Caco-2 (cell line): Measurements from ENCODE around the gene GABPA. TPM values are rescaled to one million over a fixed set of nuclear protein-coding genes. Genes with fewer than 3 reads are reported as not detected.

Experiments used
- BruUV-seq: library from RNA; stranded (reverse); fragments of 400-500 nt; replicated peaks from 2 replicates; lab custom pipeline; 2021; lab: Mats Ljungman, UMichigan
- CTCF ChIA-PET: fragments of 300-600 bp; sonication (Branson Sonifier 250); formaldehyde crosslinking; loops from one replicate; lab custom pipeline; 2022; ENCODE audit warnings: antibody characterized with exemption; lab: Charles Lee
- POLR2A ChIA-PET: fragments of 300-600 bp; sonication (Branson Sonifier 250); formaldehyde crosslinking; loops from one replicate; lab custom pipeline; 2022; ENCODE audit warnings: antibody characterized with exemption; lab: Charles Lee
- DNase-seq, 2 experiments: peaks; one replicate each; pipeline versions ENCODE4 v3.0.0 to v3.0.0-alpha.2; 2020 to 2022
- H3K27me3 ChIP-seq: replicated peaks from 2 replicates; pipeline ENCODE4 v1.6.0; 2011; ENCODE audit warnings: low read length; ENCODE audit not compliant: control insufficient read depth, insufficient read depth
- H3K36me3 ChIP-seq: 2 replicates; pipeline ENCODE4 v1.5.1; 2011; ENCODE audit warnings: low read length; ENCODE audit not compliant: control insufficient read depth, insufficient read depth
- H3K4me1 ChIP-seq: fragments of 250-450 bp; sonication (Bioruptor Pico); 2 replicates; pipeline ENCODE4 v1.5.1; 2020; ENCODE audit warnings: mild to moderate bottlenecking
- H3K4me3 ChIP-seq: 2 replicates; pipeline ENCODE4 v1.5.1; 2011; ENCODE audit warnings: low read depth, mild to moderate bottlenecking, control low read depth, low read length
- H3K9me3 ChIP-seq: fragments of 250-450 bp; sonication (Bioruptor Pico); 2 replicates; pipeline ENCODE4 v1.5.1; 2020; ENCODE audit warnings: mild to moderate bottlenecking, moderate library complexity
- H3K27ac Mint-ChIP-seq: one replicate; pipeline ENCODE4 v1.8.0; 2022; ENCODE audit warnings: mixed read lengths; ENCODE audit not compliant: unreplicated experiment
- H3K27me3 Mint-ChIP-seq: one replicate; pipeline ENCODE4 v1.8.0; 2022; ENCODE audit warnings: mixed read lengths; ENCODE audit not compliant: insufficient read depth, unreplicated experiment
- H3K36me3 Mint-ChIP-seq: one replicate; pipeline ENCODE4 v1.8.0; 2022; ENCODE audit warnings: mild to moderate bottlenecking, mixed read lengths; ENCODE audit not compliant: insufficient read depth, unreplicated experiment
- H3K4me1 Mint-ChIP-seq: one replicate; pipeline ENCODE4 v1.8.0; 2022; ENCODE audit warnings: low read depth, mixed read lengths; ENCODE audit not compliant: unreplicated experiment
- H3K4me3 Mint-ChIP-seq: one replicate; pipeline ENCODE4 v1.8.0; 2022; ENCODE audit warnings: mild to moderate bottlenecking, moderate library complexity, mixed read lengths; ENCODE audit not compliant: unreplicated experiment
- H3K9me3 Mint-ChIP-seq: one replicate; pipeline ENCODE4 v1.8.0; 2022; ENCODE audit warnings: mixed read lengths; ENCODE audit not compliant: unreplicated experiment
- CTCF ChIP-seq, 2 experiments: fragments of 200-600 bp in 1 of 2; IDR thresholded peaks; 1 replicate in 1 of 2; 2 replicates in 1 of 2; pipeline versions ENCODE4 v1.5.1 to v1.8.0; 2011 to 2022; ENCODE audit warnings: antibody characterized with exemption in 1 of 2, control low read depth in 1 of 2, inconsistent platforms in 1 of 2, low read depth in 1 of 2, low read length in 1 of 2, mild to moderate bottlenecking in 1 of 2, moderate library complexity in 1 of 2; ENCODE audit not compliant: insufficient read depth in 1 of 2, severe bottlenecking in 1 of 2, unreplicated experiment in 1 of 2
- intact Hi-C: fragments of 100-400 bp; cut with micrococcal nuclease; formaldehyde crosslinking; loops from one replicate; pipeline ENCODE4 v1.10.0; 2022; ENCODE audit not compliant: unreplicated experiment
- total RNA-seq: library from RNA; stranded (reverse); gene quantifications from 2 replicates; pipeline ENCODE4 v1.2.3, GENCODE V29; 2022

The GABPA gene
- total RNA-seq, 1 experiment from 2014 or later, result 17.4 TPM

- POLR2A ChIA-PET, result no interaction called here
Observed at GRCh38 chr21:25788677-25789076, 53.9 kb downstream of the GABPA start.

GRCh38 chr21:25790122-25790877, 55.5 kb downstream of the GABPA start:
- Mint-ChIP-seq H3K27me3 (peaks cover 3% of the 10 kb centered on the region), H3K27ac (peak overlapping the region; percentile 46), H3K4me1 (no peaks in the 10 kb centered on the region), H3K36me3 (no peaks in the 10 kb centered on the region), H3K9me3 (no peaks in the 10 kb centered on the region), H3K4me3 (peak overlapping the region; percentile 77)
- Histone ChIP-seq H3K9me3 (no peaks in the 10 kb centered on the region), H3K4me1 (no peaks in the 10 kb centered on the region; the same call in 1 of the 2 replicates), H3K4me3 (peak overlapping the region; percentile 37), H3K27me3 (no peaks in the 10 kb centered on the region), H3K36me3 (no peaks in the 10 kb centered on the region)
- TF ChIP-seq CTCF (IDR thresholded peaks at IDR 0.05; ENCODE audit: insufficient read depth in 1 of 2, low read depth in 1 of 2, low read length in 1 of 2, severe bottlenecking in 1 of 2, unreplicated experiment in 1 of 2), result peak; percentile 49 to 50
- ChIA-PET CTCF (interaction anchor here (1.6 kb wide), 1 partner anchor 11 kb away, joined by 7 read pairs; no protein-coding TSS in a partner anchor), POLR2A (no interaction called here)
- intact Hi-C loops, result loop anchor here (1.0 to 10.0 kb wide), 3 partner anchors 11 to 925 kb away; no protein-coding TSS in a partner anchor
- no TSS peak for BruUV-seq
- DNase-seq, result peak in 1 of 2 experiments; percentile 21

More at GRCh38 chr21:25788677-25789076, 53.9 kb downstream of the GABPA start:
- Mint-ChIP-seq H3K27me3 (peaks cover 4% of the 10 kb centered on the region), H3K36me3 (no peaks in the 10 kb centered on the region), H3K4me3 (no peak overlapping the region), H3K4me1 (no peaks in the 10 kb centered on the region), H3K27ac (no peak overlapping the region), H3K9me3 (no peaks in the 10 kb centered on the region)
- CTCF ChIA-PET, result no interaction called here
- no peak for DNase-seq
- no peaks in the 10 kb centered on the region for H3K36me3 ChIP-seq
- H3K27me3 ChIP-seq, result no peaks in the 10 kb centered on the region
- no TSS peak for BruUV-seq
- H3K9me3 ChIP-seq, result no peaks in the 10 kb centered on the region
- no peaks in the 10 kb centered on the region; the same call in 1 of the 2 replicates for H3K4me1 ChIP-seq
- intact Hi-C loops, result no loop called here
- no peak overlapping the region for H3K4me3 ChIP-seq
- no peak for TF ChIP-seq CTCF (IDR thresholded peaks at IDR 0.05; ENCODE audit: insufficient read depth in 1 of 2, low read depth in 1 of 2, low read length in 1 of 2, severe bottlenecking in 1 of 2, unreplicated experiment in 1 of 2)

GRCh38 chr21:25790878-25791204, 56.1 kb downstream of the GABPA start:
- peak overlapping the region; percentile 77 for H3K4me3 Mint-ChIP-seq
- Histone ChIP-seq H3K4me3 (peak overlapping the region; percentile 37; the same call in 1 of the 2 replicates), H3K27me3 (no peaks in the 10 kb centered on the region), H3K9me3 (no peaks in the 10 kb centered on the region), H3K4me1 (no peaks in the 10 kb centered on the region; the same call in 1 of the 2 replicates), H3K36me3 (no peaks in the 10 kb centered on the region)
- intact Hi-C loops, result loop anchor here (1.0 to 10.0 kb wide), 3 partner anchors 10 to 924 kb away; no protein-coding TSS in a partner anchor
- TF ChIP-seq CTCF (IDR thresholded peaks at IDR 0.05; ENCODE audit: insufficient read depth in 1 of 2, low read depth in 1 of 2, low read length in 1 of 2, severe bottlenecking in 1 of 2, unreplicated experiment in 1 of 2), result no peak
- no peaks in the 10 kb centered on the region for H3K4me1 Mint-ChIP-seq
- no peaks in the 10 kb centered on the region for H3K36me3 Mint-ChIP-seq
- peaks cover 3% of the 10 kb centered on the region for H3K27me3 Mint-ChIP-seq
- no TSS peak for BruUV-seq
- ChIA-PET CTCF (interaction anchor here (1.6 kb wide), 1 partner anchor 11 kb away, joined by 7 read pairs; no protein-coding TSS in a partner anchor), POLR2A (no interaction called here)
- no peak overlapping the region for H3K27ac Mint-ChIP-seq
- DNase-seq, result no peak
- H3K9me3 Mint-ChIP-seq, result no peaks in the 10 kb centered on the region
